GM19239 (cell line): ENCODE data around the gene XPNPEP3.

Experiments
- DNase-seq: peaks from one replicate; pipeline ENCODE4 v3.0.0; 2011; ENCODE audit warnings: low spot score; ENCODE audit not compliant: insufficient read length
- FAIRE-seq: peaks from 2 replicates; lab custom pipeline; 2011; peaks lifted over from hg19 to GRCh38; lab: Jason Lieb, UNC

XPNPEP3 gene

GRCh38 chr22:40922484-40923303 lies 65.7 kb downstream of the XPNPEP3 start:
- peak; percentile 73 for FAIRE-seq

GRCh38 chr22:40928657-40929056 lies 71.7 kb downstream of the XPNPEP3 start:
- DNase-seq (no peak), FAIRE-seq (no peak)

More at GRCh38 chr22:40922484-40923303, 65.7 kb downstream of the XPNPEP3 start:
- peak; percentile 27 for DNase-seq

- FAIRE-seq: no peak
- no peak for DNase-seq
Observed at GRCh38 chr22:40932396-40932795, 75.4 kb downstream of the XPNPEP3 start.

GRCh38 chr22:40939202-40939601 lies 82.3 kb downstream of the XPNPEP3 start:
- DNase-seq: no peak

GRCh38 chr22:40950962-40951794 lies 94.2 kb downstream of the XPNPEP3 start, which contains the start of gene RBX1:
TSS of gene RBX1 (plus strand) at chr22:40951378. CDS start at chr22:40951399, 21 bp downstream.
- DNase-seq: peak; percentile 83
- peak; percentile 96 for FAIRE-seq

More at GRCh38 chr22:40939202-40939601, 82.3 kb downstream of the XPNPEP3 start:
- FAIRE-seq: no peak

GRCh38 chr22:40951795-40952605 lies 95.1 kb downstream of the XPNPEP3 start:
- DNase-seq: no peak
- FAIRE-seq: no peak

- DNase-seq: no peak
- peak; percentile 21 for FAIRE-seq
Observed at GRCh38 chr22:40953471-40953870, 96.5 kb downstream of the XPNPEP3 start.

- no peak for FAIRE-seq
- no peak for DNase-seq
Observed at GRCh38 chr22:40954113-40954512, 97.2 kb downstream of the XPNPEP3 start.

- FAIRE-seq (no peak), DNase-seq (no peak)
Observed at GRCh38 chr22:40955571-40955970, 98.6 kb downstream of the XPNPEP3 start.

- FAIRE-seq (no peak), DNase-seq (no peak)
Observed at GRCh38 chr22:40957601-40958000, 100.7 kb downstream of the XPNPEP3 start.

- no peak for DNase-seq
- FAIRE-seq: no peak
Observed at GRCh38 chr22:40958299-40958698, 101.4 kb downstream of the XPNPEP3 start.

GRCh38 chr22:40960145-40960544 lies 103.2 kb downstream of the XPNPEP3 start:
- DNase-seq (no peak), FAIRE-seq (no peak)

GRCh38 chr22:40965936-40966725 lies 109.2 kb downstream of the XPNPEP3 start:
- peak; percentile 55 for FAIRE-seq
- DNase-seq: no peak

GRCh38 chr22:40966726-40967085 lies 109.8 kb downstream of the XPNPEP3 start:
- no peak for FAIRE-seq

GRCh38 chr22:40967111-40967760 lies 110.3 kb downstream of the XPNPEP3 start:
- no peak for DNase-seq
- FAIRE-seq: no peak

More at GRCh38 chr22:40966726-40967085, 109.8 kb downstream of the XPNPEP3 start:
- no peak for DNase-seq

- no peak for DNase-seq
- no peak for FAIRE-seq
Observed at GRCh38 chr22:40972587-40972986, 115.6 kb downstream of the XPNPEP3 start.

GRCh38 chr22:40973144-40973543 lies 116.2 kb downstream of the XPNPEP3 start:
- no peak for FAIRE-seq
- DNase-seq: no peak

- FAIRE-seq (no peak), DNase-seq (no peak)
Observed at GRCh38 chr22:40975366-40975765, 118.4 kb downstream of the XPNPEP3 start.
